ENCODE data around the gene CTSO.

GRCh38 chr4:155941085-155941790 is 12.4 kb downstream of the CTSO start:
- no peak for TF ChIP-seq CTCF (conservative IDR thresholded peaks at IDR 0.05)
- TF ChIP-seq EZH2 (IDR thresholded peaks at IDR 0.05; ENCODE audit: low read depth), result no peak

Measured in PC-9 (cell line).